PC-3 (cell line): Measurements from ENCODE around the gene COMMD10. TPM values are rescaled to one million over a fixed set of nuclear protein-coding genes. Genes with fewer than 3 reads are reported as not detected.

ENCODE experiments used
- ATAC-seq: fragments of 200-7000 bp; cut with Tn5 transposase; 2 replicates; pipeline ENCODE4 v1.9.1; 2020; ENCODE audit warnings: mild to moderate bottlenecking, moderate library complexity
- BruUV-seq: library from RNA; stranded (reverse); fragments of 400-500 nt; replicated peaks from 2 replicates; lab custom pipeline; 2021; lab: Mats Ljungman, UMichigan
- CTCF ChIA-PET: fragments of 300-600 bp; sonication (Branson Sonifier 250); formaldehyde crosslinking; loops from one replicate; lab custom pipeline; 2022; ENCODE audit warnings: antibody characterized with exemption; lab: Charles Lee
- POLR2A ChIA-PET: fragments of 300-600 bp; sonication (Branson Sonifier 250); formaldehyde crosslinking; loops from one replicate; lab custom pipeline; 2022; ENCODE audit warnings: antibody characterized with exemption; ENCODE audit not compliant: unreplicated experiment; lab: Charles Lee
- DNase-seq: peaks from one replicate; pipeline ENCODE4 v3.0.0-alpha.2; 2015
- H2AFZ ChIP-seq: fragments of 300-600 bp; sonication (generic); 2 replicates; pipeline ENCODE4 v1.6.0; 2016; ENCODE audit warnings: antibody characterized with exemption, low read length
- H3F3A ChIP-seq: fragments of 300-600 bp; sonication (generic); one replicate; pipeline ENCODE4 v1.6.0; 2017; ENCODE audit warnings: antibody characterized with exemption, low read length, control low read depth, mild to moderate bottlenecking; ENCODE audit not compliant: unreplicated experiment
- H3K27ac ChIP-seq: fragments of 300-600 bp; sonication (generic); 2 replicates; pipeline ENCODE4 v1.5.1; 2016; ENCODE audit warnings: mild to moderate bottlenecking, low read length
- H3K27me3 ChIP-seq: fragments of 300-600 bp; sonication (generic); 2 replicates; pipeline ENCODE4 v1.6.1; 2016; ENCODE audit warnings: low read length, mixed read lengths
- H3K36me3 ChIP-seq: fragments of 300-600 bp; sonication (generic); 2 replicates; pipeline ENCODE4 v1.6.1; 2016; ENCODE audit warnings: low read depth, mixed run types, low read length, mixed read lengths
- H3K4me1 ChIP-seq: fragments of 300-600 bp; sonication (generic); 2 replicates; pipeline ENCODE4 v1.5.1; 2016; ENCODE audit warnings: low read length; ENCODE audit not compliant: insufficient read depth
- H3K4me2 ChIP-seq: fragments of 300-600 bp; sonication (generic); 2 replicates; pipeline ENCODE4 v1.6.0; 2016; ENCODE audit warnings: low read length
- H3K4me3 ChIP-seq: fragments of 300-600 bp; sonication (generic); 2 replicates; pipeline ENCODE4 v1.5.1; 2016; ENCODE audit warnings: mild to moderate bottlenecking, low read length, mixed read lengths
- H3K79me2 ChIP-seq: fragments of 300-600 bp; sonication (generic); 2 replicates; pipeline ENCODE4 v1.6.1; 2017; ENCODE audit warnings: low read length, mixed read lengths
- H3K9ac ChIP-seq: fragments of 300-600 bp; sonication (generic); 2 replicates; pipeline ENCODE4 v1.6.0; 2016; ENCODE audit warnings: mild to moderate bottlenecking, low read length
- H3K9me2 ChIP-seq: fragments of 300-600 bp; sonication (generic); replicated peaks from 2 replicates; pipeline ENCODE4 v1.6.1; 2016; ENCODE audit warnings: mixed run types, low read length, mixed read lengths
- H3K9me3 ChIP-seq: fragments of 300-600 bp; sonication (generic); 2 replicates; pipeline ENCODE4 v1.6.1; 2016; ENCODE audit warnings: low read length, mixed read lengths
- H4K20me1 ChIP-seq: fragments of 300-600 bp; sonication (generic); 2 replicates; pipeline ENCODE4 v1.6.1; 2016; ENCODE audit warnings: low read length, mixed read lengths
- EZH2 ChIP-seq: fragments of 300-600 bp; sonication (generic); IDR thresholded peaks from one replicate; pipeline ENCODE4 v1.6.1; 2017; ENCODE audit warnings: antibody characterized with exemption, mild to moderate bottlenecking, low read length; ENCODE audit not compliant: unreplicated experiment
- EZH2phosphoT487 ChIP-seq: fragments of 300-600 bp; sonication (generic); IDR thresholded peaks from 2 replicates; pipeline ENCODE4 v1.6.1; 2018; ENCODE audit warnings: mild to moderate bottlenecking, antibody characterized with exemption, low read length, borderline replicate concordance
- intact Hi-C: fragments of 100-400 bp; cut with micrococcal nuclease; formaldehyde crosslinking; loops from 2 replicates; pipeline ENCODE4 v1.9.0; 2023
- total RNA-seq: library from RNA; depleted of rRNA; stranded (reverse); fragments of >200 nt; gene quantifications from 2 replicates; pipeline ENCODE4 v1.2.3, GENCODE V29; 2014
- TF ChIP-seq, protein P1 (sequence below): fragments of 300-600 bp; sonication (generic); conservative IDR thresholded peaks from 2 replicates; pipeline ENCODE4 v1.5.1; 2017; ENCODE audit warnings: antibody characterized with exemption, low read depth, mild to moderate bottlenecking, low read length

Gene COMMD10
- total RNA-seq, 1 experiment from 2014 or later, result 17.7 TPM

GRCh38 chr5:116154252-116154651 lies 69.4 kb downstream of the COMMD10 start:
- ChIA-PET CTCF (no interaction called here), POLR2A (no interaction called here)
- no peaks in the 10 kb centered on the region for H3K9me3 ChIP-seq
- intact Hi-C loops, result no loop called here
- no TSS peak for BruUV-seq
- ATAC-seq (no peak), DNase-seq (no peak)
- no peak overlapping the region for H3K4me2 ChIP-seq
- no peaks in the 10 kb centered on the region for H3K79me2 ChIP-seq
- no peaks in the 10 kb centered on the region for H3K9me2 ChIP-seq
- H3F3A ChIP-seq, result no peaks in the 10 kb centered on the region
- no peak overlapping the region for H3K4me3 ChIP-seq
- no peaks in the 10 kb centered on the region for H3K27me3 ChIP-seq
- no peaks in the 10 kb centered on the region for H3K4me1 ChIP-seq
- H3K9ac ChIP-seq, result no peak overlapping the region
- no peaks in the 10 kb centered on the region for H3K36me3 ChIP-seq
- no peak overlapping the region for H2AFZ ChIP-seq
- TF ChIP-seq, protein P1, sequence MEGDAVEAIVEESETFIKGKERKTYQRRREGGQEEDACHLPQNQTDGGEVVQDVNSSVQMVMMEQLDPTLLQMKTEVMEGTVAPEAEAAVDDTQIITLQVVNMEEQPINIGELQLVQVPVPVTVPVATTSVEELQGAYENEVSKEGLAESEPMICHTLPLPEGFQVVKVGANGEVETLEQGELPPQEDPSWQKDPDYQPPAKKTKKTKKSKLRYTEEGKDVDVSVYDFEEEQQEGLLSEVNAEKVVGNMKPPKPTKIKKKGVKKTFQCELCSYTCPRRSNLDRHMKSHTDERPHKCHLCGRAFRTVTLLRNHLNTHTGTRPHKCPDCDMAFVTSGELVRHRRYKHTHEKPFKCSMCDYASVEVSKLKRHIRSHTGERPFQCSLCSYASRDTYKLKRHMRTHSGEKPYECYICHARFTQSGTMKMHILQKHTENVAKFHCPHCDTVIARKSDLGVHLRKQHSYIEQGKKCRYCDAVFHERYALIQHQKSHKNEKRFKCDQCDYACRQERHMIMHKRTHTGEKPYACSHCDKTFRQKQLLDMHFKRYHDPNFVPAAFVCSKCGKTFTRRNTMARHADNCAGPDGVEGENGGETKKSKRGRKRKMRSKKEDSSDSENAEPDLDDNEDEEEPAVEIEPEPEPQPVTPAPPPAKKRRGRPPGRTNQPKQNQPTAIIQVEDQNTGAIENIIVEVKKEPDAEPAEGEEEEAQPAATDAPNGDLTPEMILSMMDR, result no peak
- TF ChIP-seq EZH2 (no peak), EZH2phosphoT487 (no peak)
- H3K27ac ChIP-seq, result no peak overlapping the region
- H4K20me1 ChIP-seq, result no peaks in the 10 kb centered on the region

DNA sequence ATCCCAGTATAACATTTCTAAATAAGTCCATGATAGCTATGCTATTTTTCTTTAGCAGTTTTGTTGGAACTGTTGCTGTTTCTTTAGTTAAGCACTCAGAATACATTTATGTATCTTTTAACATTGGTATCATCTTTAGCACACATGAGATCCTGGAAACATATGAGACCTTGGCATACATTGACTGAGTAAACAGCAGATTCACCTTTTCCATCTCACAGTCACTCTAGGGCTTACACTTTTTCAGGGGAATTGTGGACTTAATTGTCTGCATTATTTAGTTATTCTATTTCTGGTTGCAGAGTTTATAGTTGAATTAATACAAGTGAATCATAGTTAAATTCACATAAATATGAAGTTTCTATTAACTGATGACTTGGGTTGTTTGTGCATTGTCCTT lies 70.1 kb downstream of the COMMD10 start:
- H2AFZ ChIP-seq, result no peak overlapping the region
- no peaks in the 10 kb centered on the region for H3K36me3 ChIP-seq
- H3K4me2 ChIP-seq, result no peak overlapping the region
- no peaks in the 10 kb centered on the region for H4K20me1 ChIP-seq
- POLR2A ChIA-PET, result no interaction called here
- no peak for DNase-seq
- no peaks in the 10 kb centered on the region for H3K4me1 ChIP-seq
- no peak overlapping the region for H3K9ac ChIP-seq
- H3K4me3 ChIP-seq, result no peak overlapping the region
- CTCF ChIA-PET, result no interaction called here
- no TSS peak for BruUV-seq
- no peak for ATAC-seq
- H3K27ac ChIP-seq, result no peak overlapping the region
- intact Hi-C loops, result no loop called here
- H3K9me3 ChIP-seq, result no peaks in the 10 kb centered on the region
- no peaks in the 10 kb centered on the region for H3K79me2 ChIP-seq
- no peak for TF ChIP-seq EZH2phosphoT487
- no peak for TF ChIP-seq EZH2
- TF ChIP-seq, protein P1, result no peak
- H3K9me2 ChIP-seq, result no peaks in the 10 kb centered on the region
- H3K27me3 ChIP-seq, result no peaks in the 10 kb centered on the region
- H3F3A ChIP-seq, result no peaks in the 10 kb centered on the region

- Histone ChIP-seq H3F3A (no peaks in the 10 kb centered on the region), H3K9me3 (no peaks in the 10 kb centered on the region), H3K27me3 (no peaks in the 10 kb centered on the region), H2AFZ (no peak overlapping the region), H3K27ac (no peak overlapping the region), H3K9me2 (no peaks in the 10 kb centered on the region), H3K79me2 (no peaks in the 10 kb centered on the region), H3K9ac (no peak overlapping the region), H3K4me3 (no peak overlapping the region), H3K4me2 (no peak overlapping the region), H3K36me3 (no peaks in the 10 kb centered on the region), H4K20me1 (no peaks in the 10 kb centered on the region), H3K4me1 (no peaks in the 10 kb centered on the region)
- intact Hi-C loops, result no loop called here
- POLR2A ChIA-PET, result no interaction called here
- no TSS peak for BruUV-seq
- ATAC-seq (no peak), DNase-seq (no peak)
- CTCF ChIA-PET, result no interaction called here
- TF ChIP-seq, protein P1, result no peak
- no peak for TF ChIP-seq EZH2
- TF ChIP-seq EZH2phosphoT487, result no peak
Observed at GRCh38 chr5:116157902-116158301, 73.1 kb downstream of the COMMD10 start.
